ENCODE results near the gene UBAC2. TPM values are rescaled to one million over a fixed set of nuclear protein-coding genes. Genes with fewer than 3 reads are reported as not detected.

The UBAC2 gene
- total and polyA plus RNA-seq, 7 donors: 31.8 to 73.9 (median 47.6) TPM

DNA sequence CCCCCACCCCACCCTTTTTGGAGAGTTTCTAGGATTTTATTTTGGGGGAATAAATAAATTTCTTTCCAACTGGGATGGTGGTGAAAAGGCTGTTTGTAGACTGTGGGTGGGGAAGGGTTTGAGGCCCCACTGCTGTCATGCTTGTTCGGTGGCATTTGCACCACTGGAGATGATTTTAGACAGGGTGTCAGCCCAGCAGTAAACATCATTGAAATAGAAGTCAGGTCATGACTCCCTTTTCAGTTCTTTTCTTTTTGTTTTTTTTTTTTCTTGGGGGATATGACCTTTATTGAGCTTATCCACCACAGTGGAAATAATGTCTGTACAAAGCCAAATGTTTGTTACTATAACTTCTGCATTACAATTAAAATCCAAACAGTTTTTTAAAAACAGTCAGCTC is 14.1 kb downstream of the UBAC2 start:
- Histone ChIP-seq H3K4me3 (no peak overlapping the region), H3K9me3 (no peaks in the 10 kb centered on the region), H3K27ac (no peak overlapping the region), H3K36me3 (no peaks in the 10 kb centered on the region), H3K27me3 (no peaks in the 10 kb centered on the region), H3K4me1 (peaks cover 0 to 33% (median 25%) of the 10 kb centered on the region in 4 donors)
- DNase-seq: no peak
- TF ChIP-seq, protein P1, sequence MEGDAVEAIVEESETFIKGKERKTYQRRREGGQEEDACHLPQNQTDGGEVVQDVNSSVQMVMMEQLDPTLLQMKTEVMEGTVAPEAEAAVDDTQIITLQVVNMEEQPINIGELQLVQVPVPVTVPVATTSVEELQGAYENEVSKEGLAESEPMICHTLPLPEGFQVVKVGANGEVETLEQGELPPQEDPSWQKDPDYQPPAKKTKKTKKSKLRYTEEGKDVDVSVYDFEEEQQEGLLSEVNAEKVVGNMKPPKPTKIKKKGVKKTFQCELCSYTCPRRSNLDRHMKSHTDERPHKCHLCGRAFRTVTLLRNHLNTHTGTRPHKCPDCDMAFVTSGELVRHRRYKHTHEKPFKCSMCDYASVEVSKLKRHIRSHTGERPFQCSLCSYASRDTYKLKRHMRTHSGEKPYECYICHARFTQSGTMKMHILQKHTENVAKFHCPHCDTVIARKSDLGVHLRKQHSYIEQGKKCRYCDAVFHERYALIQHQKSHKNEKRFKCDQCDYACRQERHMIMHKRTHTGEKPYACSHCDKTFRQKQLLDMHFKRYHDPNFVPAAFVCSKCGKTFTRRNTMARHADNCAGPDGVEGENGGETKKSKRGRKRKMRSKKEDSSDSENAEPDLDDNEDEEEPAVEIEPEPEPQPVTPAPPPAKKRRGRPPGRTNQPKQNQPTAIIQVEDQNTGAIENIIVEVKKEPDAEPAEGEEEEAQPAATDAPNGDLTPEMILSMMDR (IDR thresholded peaks at IDR 0.05): no peak
- no peak for TF ChIP-seq POLR2AphosphoS5 (IDR thresholded peaks at IDR 0.05)
- TF ChIP-seq EP300 (IDR thresholded peaks at IDR 0.05): no peak
- TF ChIP-seq POLR2A (IDR thresholded peaks at IDR 0.05): no peak
- intact Hi-C loops (cut with DNase I): no loop called here
- WGBS, 2 donors: 39 to 82% methylated on average over 1 of the region's 1 CpG

- Histone ChIP-seq H3K36me3 (no peaks in the 10 kb centered on the region), H3K27me3 (no peaks in the 10 kb centered on the region), H3K9me3 (no peaks in the 10 kb centered on the region), H3K27ac (peak overlapping the region in 1 of 4 donors; percentile 9), H3K4me3 (no peak overlapping the region), H3K4me1 (peaks cover 0 to 36% (median 27%) of the 10 kb centered on the region in 4 donors)
- TF ChIP-seq POLR2AphosphoS5 (IDR thresholded peaks at IDR 0.05): no peak
- TF ChIP-seq POLR2A (IDR thresholded peaks at IDR 0.05): no peak
- TF ChIP-seq, protein P1 (IDR thresholded peaks at IDR 0.05): no peak
- TF ChIP-seq EP300 (IDR thresholded peaks at IDR 0.05): no peak
- 73 to 89% methylated on average over 15 of the region's 15 CpGs for WGBS, 2 donors
- intact Hi-C loops (cut with DNase I): no loop called here
- no peak for DNase-seq
Observed at GRCh38 chr13:99215184-99215830, 14.7 kb downstream of the UBAC2 start.

DNA sequence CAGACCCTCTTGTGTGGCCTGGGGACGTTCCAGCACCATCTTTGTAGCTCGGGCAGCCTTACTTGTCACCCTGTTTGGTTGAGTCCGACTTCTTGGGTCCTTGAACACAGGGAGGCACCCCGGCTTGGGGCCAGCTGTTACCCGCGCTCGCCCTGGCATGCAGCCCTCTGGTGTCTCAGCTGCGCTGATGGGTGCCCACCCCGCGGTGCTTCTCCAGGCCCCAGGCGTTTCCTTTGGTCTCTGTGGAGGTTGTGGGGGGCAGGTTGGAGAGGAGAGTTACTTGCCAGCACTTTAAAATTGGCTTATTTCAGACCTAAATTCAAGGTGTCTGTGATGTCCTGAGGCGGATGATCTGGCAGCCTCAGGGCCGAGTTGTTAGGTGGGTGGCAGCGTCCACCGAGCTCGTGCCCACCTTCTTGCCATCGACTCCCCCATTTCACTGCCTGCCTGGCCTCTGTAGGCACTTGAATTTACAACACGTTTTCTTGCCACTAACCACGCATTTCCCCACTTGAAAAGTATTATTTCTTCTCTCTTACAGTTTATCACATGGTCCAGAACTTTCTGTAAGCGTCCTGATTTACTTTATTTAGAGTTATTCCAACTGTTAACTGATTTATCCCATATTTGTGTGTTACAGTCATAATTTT is 16.9 kb downstream of the UBAC2 start:
- no peak overlapping the region for H3K4me3 ChIP-seq
- no peaks in the 10 kb centered on the region for H3K27me3 ChIP-seq
- no peaks in the 10 kb centered on the region for H3K9me3 ChIP-seq
- intact Hi-C loops (cut with DNase I): no loop called here
- peaks cover 0 to 43% (median 29%) of the 10 kb centered on the region in 4 donors for H3K4me1 ChIP-seq
- TF ChIP-seq POLR2A (IDR thresholded peaks at IDR 0.05): no peak
- no peak for TF ChIP-seq EP300 (IDR thresholded peaks at IDR 0.05)
- TF ChIP-seq, protein P1 (IDR thresholded peaks at IDR 0.05): no peak
- TF ChIP-seq POLR2AphosphoS5 (IDR thresholded peaks at IDR 0.05): no peak
- peak overlapping the region in 1 of 4 donors; percentile 3 for H3K27ac ChIP-seq
- 62 to 85% methylated on average over 20 of the region's 20 CpGs for WGBS, 2 donors
- DNase-seq: no peak
- H3K36me3 ChIP-seq: no peaks in the 10 kb centered on the region

- H3K27ac ChIP-seq: peak overlapping the region in 2 of 4 donors; percentile 3 to 16
- H3K4me1 ChIP-seq: peaks cover 0 to 43% (median 29%) of the 10 kb centered on the region in 4 donors
- H3K27me3 ChIP-seq: no peaks in the 10 kb centered on the region
- H3K4me3 ChIP-seq: no peak overlapping the region
- no peak for DNase-seq
- TF ChIP-seq, protein P1 (IDR thresholded peaks at IDR 0.05): no peak
- TF ChIP-seq EP300 (IDR thresholded peaks at IDR 0.05) (no peak), POLR2A (IDR thresholded peaks at IDR 0.05) (no peak), POLR2AphosphoS5 (IDR thresholded peaks at IDR 0.05) (no peak)
- no peaks in the 10 kb centered on the region for H3K9me3 ChIP-seq
- intact Hi-C loops (cut with DNase I): no loop called here
- no peaks in the 10 kb centered on the region for H3K36me3 ChIP-seq
Observed at GRCh38 chr13:99218126-99218525, 17.5 kb downstream of the UBAC2 start.

All from sigmoid colon (tissue), 7 donors.